K562 (cell line): Measurements from ENCODE around the gene CST6. TPM values are rescaled to one million over a fixed set of nuclear protein-coding genes. Genes with fewer than 3 reads are reported as not detected.

Experiments
- ASH1L ChIP-seq: fragments of 450-650 bp; IDR thresholded peaks from 2 replicates; pipeline ENCODE4 v1.6.1; 2018; ENCODE audit warnings: borderline replicate concordance, mild to moderate bottlenecking, low read depth; ENCODE audit not compliant: partially characterized antibody
- BCOR ChIP-seq: fragments of 450-650 bp; IDR thresholded peaks from 2 replicates; pipeline ENCODE4 v1.6.1; 2016
- CBX8 ChIP-seq: fragments of 200-600 bp; sonication (generic); IDR thresholded peaks from 2 replicates; pipeline ENCODE4 v1.6.1; 2012; ENCODE audit warnings: borderline replicate concordance, mixed run types, low read depth, mild to moderate bottlenecking, moderate library complexity, mixed read lengths, low read length, control low read depth, inconsistent platforms; ENCODE audit not compliant: poor library complexity, severe bottlenecking; ENCODE audit errors: extremely low read depth
- CCAR2 ChIP-seq: fragments of 200-400 bp; formaldehyde crosslinking; IDR thresholded peaks from 2 replicates; pipeline ENCODE4 v1.6.1; 2017; ENCODE audit warnings: mild to moderate bottlenecking, low read depth, low read length
- CREB1 ChIP-seq, 2 experiments: sonication (generic) in 1 of 2; formaldehyde crosslinking in 1 of 2; IDR thresholded peaks; 2 replicates each; pipeline versions ENCODE4 v1.6.1 to v1.8.0; 2012 to 2022; ENCODE audit warnings: inconsistent platforms in 1 of 2, mild to moderate bottlenecking in 1 of 2, missing genetic modification reagents in 1 of 2, moderate library complexity in 1 of 2
- CSDE1 ChIP-seq, 2 experiments: fragments of 450-650 bp; IDR thresholded peaks; 2 replicates each; pipeline ENCODE4 v1.6.1; 2016; ENCODE audit warnings: mild to moderate bottlenecking in 1 of 2
- EHMT2 ChIP-seq: fragments of 450-650 bp; IDR thresholded peaks from 2 replicates; pipeline ENCODE4 v1.6.1; 2018; ENCODE audit warnings: antibody characterized with exemption
- EP400 ChIP-seq: fragments of 450-650 bp; IDR thresholded peaks from 2 replicates; pipeline ENCODE4 v1.6.1; 2017; ENCODE audit warnings: antibody characterized with exemption, mild to moderate bottlenecking, moderate library complexity
- HDAC3 ChIP-seq: fragments of 450-650 bp; IDR thresholded peaks from 2 replicates; pipeline ENCODE4 v1.6.1; 2018; ENCODE audit warnings: borderline replicate concordance, mild to moderate bottlenecking, moderate library complexity; ENCODE audit not compliant: partially characterized antibody
- KAT7 ChIP-seq: sonication (generic); formaldehyde crosslinking; IDR thresholded peaks from 2 replicates; pipeline ENCODE4 v1.8.0; 2022; ENCODE audit warnings: missing genetic modification reagents, mild to moderate bottlenecking, borderline replicate concordance
- NBN ChIP-seq: fragments of 450-650 bp; IDR thresholded peaks from 2 replicates; pipeline ENCODE4 v1.6.1; 2016; ENCODE audit warnings: low read depth, mild to moderate bottlenecking
- NCOA6 ChIP-seq: fragments of 450-650 bp; IDR thresholded peaks from 2 replicates; pipeline ENCODE4 v1.6.1; 2017; ENCODE audit warnings: mild to moderate bottlenecking
- NFIX ChIP-seq: fragments of 250-450 bp; sonication (Bioruptor Pico); IDR thresholded peaks from 2 replicates; pipeline ENCODE4 v1.4.0; 2020; ENCODE audit warnings: low read depth, mild to moderate bottlenecking, moderate library complexity
- NR2F6 ChIP-seq: fragments of 450-650 bp; formaldehyde crosslinking; IDR thresholded peaks from 2 replicates; pipeline ENCODE4 v1.4.0; 2020; ENCODE audit warnings: mild to moderate bottlenecking
- PML ChIP-seq: IDR thresholded peaks from 2 replicates; pipeline ENCODE4 v1.6.1; 2012; ENCODE audit warnings: low read length, inconsistent platforms
- RUNX1 ChIP-seq: sonication (generic); IDR thresholded peaks from 2 replicates; pipeline ENCODE4 v1.6.1; 2016; ENCODE audit warnings: antibody characterized with exemption, low read depth
- SREBF1 ChIP-seq: fragments of 150-350 bp; IDR thresholded peaks from 2 replicates; pipeline ENCODE4 v1.6.1; 2014; ENCODE audit warnings: antibody characterized with exemption, low read depth, low read length, borderline replicate concordance
- THAP12 ChIP-seq: fragments of 250-450 bp; sonication (Bioruptor Pico); IDR thresholded peaks from 2 replicates; pipeline ENCODE4 v1.9.0; 2021; ENCODE audit warnings: mild to moderate bottlenecking, inconsistent platforms
- U2AF2 ChIP-seq: fragments of 200-400 bp; formaldehyde crosslinking; optimal IDR thresholded peaks from 2 replicates; pipeline ENCODE3; 2017; ENCODE audit warnings: low read depth, mild to moderate bottlenecking, low read length
- ZBTB33 ChIP-seq: sonication (generic); formaldehyde crosslinking; IDR thresholded peaks from 2 replicates; pipeline ENCODE4 v1.8.1; 2023; ENCODE audit warnings: mild to moderate bottlenecking, missing genetic modification reagents
- ZBTB8A ChIP-seq: fragments of 450-650 bp; IDR thresholded peaks from 2 replicates; pipeline ENCODE4 v1.6.1; 2018; ENCODE audit warnings: mild to moderate bottlenecking, moderate library complexity; ENCODE audit not compliant: partially characterized antibody
- ZFP36 ChIP-seq: fragments of 150-350 bp; IDR thresholded peaks from 2 replicates; pipeline ENCODE4 v1.6.1; 2018; ENCODE audit warnings: low read length, low read depth; ENCODE audit not compliant: partially characterized antibody
- ZNF184 ChIP-seq: sonication (generic); formaldehyde crosslinking; IDR thresholded peaks from 2 replicates; pipeline ENCODE4 v1.5.0; 2020; ENCODE audit warnings: missing genetic modification reagents
- ZNF232 ChIP-seq: sonication (generic); formaldehyde crosslinking; IDR thresholded peaks from 2 replicates; pipeline ENCODE4 v1.8.0; 2022; ENCODE audit warnings: mild to moderate bottlenecking, missing genetic modification reagents
- ZNF282 ChIP-seq: sonication (generic); formaldehyde crosslinking; IDR thresholded peaks from 2 replicates; pipeline ENCODE4 v1.8.1; 2023; ENCODE audit warnings: missing genetic modification reagents
- ZNF316 ChIP-seq: fragments of 450-650 bp; IDR thresholded peaks from 2 replicates; pipeline ENCODE4 v1.6.1; 2016
- polyA plus RNA-seq, 8 experiments: library from polyadenylated mRNA; depleted of rRNA in 4 of 8; stranded (reverse) in 5 of 8; unstranded in 3 of 8; fragments of >200 nt; fragmentation: Nextera tagmentation in 2 of 8; fragmentation: Illumina TruSeq in 1 of 8; extraction: Ambion mirVana in 2 of 8; extraction: Trizol in 1 of 8; gene quantifications; 2 replicates each; pipeline versions ENCODE4 v1.2.1 to v1.2.3, GENCODE V29; 2011 to 2014; ENCODE audit warnings: inconsistent platforms in 1 of 8, missing spikeins in 1 of 8
- total RNA-seq, 7 experiments: library from RNA; depleted of rRNA in 6 of 7; stranded (reverse); fragments of >200 nt in 6 of 7; fragmentation: Illumina TruSeq in 2 of 7; extraction: Trizol in 2 of 7; gene quantifications; 2 replicates each; pipeline versions ENCODE4 v1.2.1 to v1.2.3, GENCODE V29; 2011 to 2021; ENCODE audit warnings: low replicate concordance in 1 of 7

Gene CST6
- total and polyA plus RNA-seq, 9 of the 15 experiments (the other 6 are each of a cell fraction or from before 2014, with no cell fraction given), result not detected

GRCh38 chr11:66001942-66002647, 9.7 kb upstream of the CST6 start, which contains the start of the genes BANF1 and EIF1AD (continued):
- peak; percentile 57 for TF ChIP-seq THAP12
- TF ChIP-seq U2AF2, result no peak
- TF ChIP-seq NCOA6, result peak; percentile 83; the same call in 1 of the 2 replicates
- TF ChIP-seq CCAR2, result 0 out of 2 replicates have a peak, but pooled peaks have one; percentile 80
- peak; percentile 64; the same call in 1 of the 2 replicates for TF ChIP-seq RUNX1
- TF ChIP-seq HDAC3, result peak; percentile 77
- TF ChIP-seq CBX8, result no peak
- TF ChIP-seq NFIX (CRISPR knock-in tag), result no peak
- TF ChIP-seq ZBTB33 (CRISPR knock-in tag), result peak; percentile 66; the same call in 1 of the 2 replicates
- TF ChIP-seq ASH1L, result peak; percentile 66
- TF ChIP-seq ZNF232 (CRISPR knock-in tag), result no peak
- no peak for TF ChIP-seq NR2F6 (CRISPR knock-in tag)
- TF ChIP-seq SREBF1, result no peak
- TF ChIP-seq KAT7 (CRISPR knock-in tag), result peak; percentile 79
- TF ChIP-seq EHMT2, result peak; percentile 73; the same call in 1 of the 2 replicates
- TF ChIP-seq ZNF184 (CRISPR knock-in tag), result no peak
- peak; percentile 99 for TF ChIP-seq EP400
- no peak for TF ChIP-seq ZBTB8A
- 0 out of 2 replicates have a peak, but pooled peaks have one; percentile 62 for TF ChIP-seq BCOR
- TF ChIP-seq CREB1 (IDR thresholded peaks at IDR 0.05), result peak; percentile 79
- TF ChIP-seq CREB1 (CRISPR knock-in tag; IDR thresholded peaks at IDR 0.05), result peak; percentile 81
- peak; percentile 22 for TF ChIP-seq ZFP36
- peak; percentile 91 for TF ChIP-seq PML
- peak; percentile 95 for TF ChIP-seq NBN
- TF ChIP-seq ZNF316, result no peak
- TF ChIP-seq ZNF282 (CRISPR knock-in tag), result no peak
- TF ChIP-seq CSDE1 (IDR thresholded peaks at IDR 0.05), result peak in 1 of 2 experiments; percentile 50; a peak in 1 of 4 replicates
